Measurements from ENCODE around the gene NBAS. TPM values are rescaled to one million over a fixed set of nuclear protein-coding genes. Genes with fewer than 3 reads are reported as not detected.

NBAS gene
- 50.0 to 55.2 TPM (median 52.9 TPM) in 3 replicates for total RNA-seq

GRCh38 chr2:15560988-15561573 is at the start of gene NBAS:
Gene NBAS (minus strand): TSS chr2:15561334. CDS start chr2:15561304, 30 bp downstream.
- Mint-ChIP-seq H3K4me1 (peaks cover 31% of the 10 kb centered on the region), H3K36me3 (no peaks in the 10 kb centered on the region), H3K27me3 (ENCODE audit: low read depth) (peaks cover 5% of the 10 kb centered on the region), H3K4me3 (peak within 1 kb of the TSS; percentile 100), H3K27ac (peak within 1 kb of the TSS; percentile 99), H3K9me3 (no peaks in the 10 kb centered on the region)
- peak; percentile 33 to 73 for DNase-seq (ENCODE audit: low spot score in 2 of 2, unreplicated experiment in 2 of 2)
- no peak for TF ChIP-seq CTCF (IDR thresholded peaks at IDR 0.05; ENCODE audit: unreplicated experiment)

GRCh38 chr2:15610430-15610952 is 49.4 kb upstream of the NBAS start:
- Mint-ChIP-seq H3K4me1 (no peaks in the 10 kb centered on the region), H3K27ac (no peak overlapping the region), H3K4me3 (no peak overlapping the region), H3K27me3 (ENCODE audit: low read depth) (no peaks in the 10 kb centered on the region), H3K36me3 (peaks cover 47% of the 10 kb centered on the region), H3K9me3 (peaks cover 3% of the 10 kb centered on the region)
- no peak for TF ChIP-seq CTCF (IDR thresholded peaks at IDR 0.05; ENCODE audit: unreplicated experiment)
- DNase-seq (ENCODE audit: low spot score in 2 of 2, unreplicated experiment in 2 of 2), result no peak

DNA sequence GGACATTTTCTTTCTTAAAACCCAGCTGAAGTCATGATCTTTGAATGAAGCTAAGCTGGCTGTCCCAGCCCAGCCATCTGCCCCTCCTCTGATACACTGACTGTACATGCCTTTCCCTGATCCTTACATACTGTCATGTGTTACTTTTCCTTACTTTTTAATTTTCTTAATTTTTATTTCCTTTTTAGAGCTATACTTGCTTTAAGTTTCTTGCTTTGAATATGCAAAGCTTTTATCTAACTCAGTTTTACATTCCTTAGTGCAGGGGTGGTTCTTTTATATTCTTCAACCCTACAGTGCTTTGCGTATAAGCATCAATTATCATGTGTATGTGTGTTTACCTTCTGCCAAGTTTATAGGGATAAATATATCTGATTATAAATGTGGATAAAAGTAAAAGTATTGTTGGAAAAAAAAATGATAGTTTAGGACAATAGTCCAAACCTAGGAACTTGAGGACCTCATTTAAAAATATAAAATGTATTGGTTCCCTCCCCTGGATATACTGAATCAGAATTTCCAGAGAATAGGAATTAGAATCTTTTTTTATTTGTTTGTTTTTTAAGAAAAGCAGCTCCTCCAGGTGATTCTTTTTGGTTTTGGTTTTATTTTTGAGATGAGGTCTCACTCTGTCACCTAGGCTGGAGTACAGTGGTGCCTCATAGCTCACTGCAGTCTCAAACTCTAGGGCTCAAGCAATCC is 48.4 kb upstream of the NBAS start:
- H3K4me3 Mint-ChIP-seq, result no peak overlapping the region
- H3K27ac Mint-ChIP-seq, result no peak overlapping the region
- H3K27me3 Mint-ChIP-seq (ENCODE audit: low read depth), result no peaks in the 10 kb centered on the region
- no peak for TF ChIP-seq CTCF (IDR thresholded peaks at IDR 0.05; ENCODE audit: unreplicated experiment)
- no peak for DNase-seq (ENCODE audit: low spot score in 2 of 2, unreplicated experiment in 2 of 2)
- peaks cover 3% of the 10 kb centered on the region for H3K9me3 Mint-ChIP-seq
- no peaks in the 10 kb centered on the region for H3K4me1 Mint-ChIP-seq
- peaks cover 52% of the 10 kb centered on the region for H3K36me3 Mint-ChIP-seq

DNA sequence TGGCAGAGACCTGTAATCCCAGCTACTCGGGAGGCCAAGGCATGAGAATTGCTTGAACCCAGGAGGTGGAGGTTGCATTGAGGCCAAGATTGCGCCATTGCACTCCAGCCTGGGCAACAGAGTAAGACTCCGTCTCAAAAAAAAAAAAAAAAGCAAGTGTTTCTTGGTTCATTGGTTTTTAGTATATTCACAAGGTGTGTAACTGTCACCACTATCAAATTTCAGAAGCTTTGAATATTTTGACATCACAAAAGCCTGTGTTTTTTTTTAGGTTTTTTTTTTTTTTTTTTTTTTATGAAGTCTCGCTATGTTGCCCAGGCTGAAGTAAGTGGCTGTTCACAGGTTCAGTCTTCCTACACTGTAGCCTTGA is 47.2 kb upstream of the NBAS start:
- H3K4me3 Mint-ChIP-seq, result no peak overlapping the region
- no peak overlapping the region for H3K27ac Mint-ChIP-seq
- no peak for DNase-seq (ENCODE audit: low spot score in 2 of 2, unreplicated experiment in 2 of 2)
- H3K9me3 Mint-ChIP-seq, result peaks cover 3% of the 10 kb centered on the region
- TF ChIP-seq CTCF (IDR thresholded peaks at IDR 0.05; ENCODE audit: unreplicated experiment), result no peak
- H3K36me3 Mint-ChIP-seq, result peaks cover 49% of the 10 kb centered on the region
- H3K27me3 Mint-ChIP-seq (ENCODE audit: low read depth), result no peaks in the 10 kb centered on the region
- H3K4me1 Mint-ChIP-seq, result no peaks in the 10 kb centered on the region

DNA sequence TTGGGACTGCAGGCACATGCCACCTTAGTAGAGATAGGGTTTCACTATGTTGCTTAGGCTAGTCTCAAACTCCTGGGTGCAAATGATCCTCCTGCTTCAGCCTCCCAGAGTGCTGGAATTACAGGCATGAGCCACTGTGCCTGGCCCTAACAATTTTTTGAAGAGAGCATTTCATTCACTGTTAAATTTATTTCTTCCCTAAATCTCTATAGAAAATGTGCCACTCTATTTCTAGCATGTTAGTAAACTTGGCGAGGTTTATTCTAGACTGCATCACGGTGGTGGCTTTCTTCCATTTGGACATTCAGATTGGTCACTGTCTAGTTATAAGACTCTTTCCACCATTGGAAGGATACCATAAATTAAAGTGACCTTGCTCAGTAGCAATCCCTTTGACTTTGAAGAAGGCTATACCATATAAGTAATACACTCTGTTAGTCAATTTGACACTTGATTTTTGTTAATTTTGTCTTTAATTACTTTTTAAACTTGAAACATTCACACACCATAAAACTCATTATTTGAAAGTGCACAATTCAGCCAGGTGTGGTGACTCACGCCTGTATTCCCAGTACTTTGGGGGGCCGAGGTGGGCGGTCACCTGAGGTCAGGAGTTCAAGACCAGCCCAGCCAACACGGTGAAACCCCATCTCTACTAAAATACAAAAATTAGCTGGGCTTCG is 46.7 kb upstream of the NBAS start:
- no peak for TF ChIP-seq CTCF (IDR thresholded peaks at IDR 0.05; ENCODE audit: unreplicated experiment)

More for the DNA sequence above, 46.7 kb upstream of the NBAS start:
- DNase-seq (ENCODE audit: low spot score in 2 of 2, unreplicated experiment in 2 of 2), result no peak
- H3K27ac Mint-ChIP-seq, result no peak overlapping the region
- H3K9me3 Mint-ChIP-seq, result peaks cover 3% of the 10 kb centered on the region
- H3K36me3 Mint-ChIP-seq, result peaks cover 49% of the 10 kb centered on the region
- no peak overlapping the region for H3K4me3 Mint-ChIP-seq
- H3K27me3 Mint-ChIP-seq (ENCODE audit: low read depth), result no peaks in the 10 kb centered on the region
- H3K4me1 Mint-ChIP-seq, result no peaks in the 10 kb centered on the region

Measured in mesothelial cell of epicardium (in vitro differentiated cells).